NCI-H510A (cell line): Measurements from ENCODE around the gene PEX5L.
"Not testable (repeated sequence)": the region's sequence is repeated elsewhere in the genome, so short reads cannot be mapped to it uniquely, and the experiment has no call there.

ENCODE experiments used
- DNase-seq: peaks from one replicate; lab custom pipeline; 2025; lab: John Stamatoyannopoulos, UW

The PEX5L gene

DNA sequence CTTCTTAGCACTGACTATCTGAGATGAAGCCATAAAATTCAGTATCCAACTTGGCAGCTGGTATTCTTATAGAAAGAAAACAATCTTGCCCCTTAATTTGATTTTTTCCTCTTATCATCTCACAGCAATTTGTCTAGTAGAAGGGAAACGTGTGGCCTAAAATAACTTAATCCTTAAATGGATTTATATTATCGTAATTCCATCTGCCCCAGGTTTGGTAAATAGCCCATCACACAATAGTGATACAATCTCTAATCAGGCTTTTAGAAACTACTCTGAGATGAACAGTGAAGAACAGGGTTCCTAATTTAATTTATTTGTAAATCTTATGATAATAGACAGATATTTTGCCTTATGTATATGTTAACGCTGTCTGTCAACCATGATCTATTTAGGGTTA is 24.8 kb downstream of the PEX5L start:
- no peak for DNase-seq

DNA sequence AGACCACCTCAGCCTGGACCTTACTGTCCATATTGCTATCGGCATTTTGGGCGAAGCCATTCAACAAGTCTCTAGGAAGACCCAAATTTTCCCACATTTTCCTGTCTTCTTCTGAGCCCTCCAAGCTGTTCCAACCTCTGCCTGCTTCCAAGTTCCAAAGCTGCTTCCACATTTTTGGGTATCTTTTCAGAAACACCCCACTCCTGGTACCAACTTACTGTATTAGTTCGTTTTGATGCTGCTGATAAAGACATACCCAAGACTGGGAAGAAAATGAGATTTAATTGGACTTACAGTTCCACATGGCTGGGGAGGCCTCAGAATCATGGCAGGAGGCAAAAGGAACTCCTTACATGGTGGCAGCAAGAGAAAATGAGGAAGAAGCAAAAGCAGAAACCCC is 28.4 kb downstream of the PEX5L start:
- DNase-seq, result not testable (repeated sequence)

DNA sequence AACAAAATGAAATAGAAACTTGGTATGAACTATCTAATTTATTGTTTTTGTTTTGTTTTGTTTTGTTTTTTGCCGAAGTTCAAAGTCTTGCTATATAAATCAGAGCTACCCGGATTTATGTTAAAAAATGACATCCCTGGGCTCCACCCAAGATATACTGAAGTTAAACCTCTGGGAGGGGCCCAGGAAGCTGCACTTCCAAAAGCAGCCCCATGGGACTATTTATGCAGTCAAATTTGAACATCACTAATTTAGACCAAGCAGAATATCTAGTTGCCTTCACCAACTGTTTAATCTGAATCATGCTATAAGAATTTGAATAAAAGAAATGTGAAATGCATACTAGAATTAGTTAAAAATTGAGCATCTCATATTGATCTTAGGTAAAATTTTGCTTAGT is 32.2 kb downstream of the PEX5L start:
- DNase-seq, result no peak

DNA sequence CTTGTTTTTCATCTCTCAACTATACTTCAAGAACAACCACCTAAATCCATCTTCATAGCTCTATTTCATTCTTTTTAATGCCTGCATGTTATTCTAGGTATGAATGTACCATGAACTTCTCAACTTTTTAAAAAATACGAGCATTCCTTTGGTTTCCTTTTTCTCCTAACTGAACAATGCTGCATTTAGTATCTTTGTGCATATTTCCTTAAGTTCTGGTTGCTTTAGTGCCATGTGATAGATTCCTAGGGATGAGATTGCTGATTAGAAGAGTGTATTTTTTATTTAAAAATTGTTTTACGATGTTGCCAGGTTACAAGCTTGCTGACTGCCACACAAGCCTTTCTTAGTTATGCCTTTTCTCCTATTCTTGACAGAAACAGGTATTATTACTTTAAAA is 34.7 kb downstream of the PEX5L start:
- no peak for DNase-seq

DNA sequence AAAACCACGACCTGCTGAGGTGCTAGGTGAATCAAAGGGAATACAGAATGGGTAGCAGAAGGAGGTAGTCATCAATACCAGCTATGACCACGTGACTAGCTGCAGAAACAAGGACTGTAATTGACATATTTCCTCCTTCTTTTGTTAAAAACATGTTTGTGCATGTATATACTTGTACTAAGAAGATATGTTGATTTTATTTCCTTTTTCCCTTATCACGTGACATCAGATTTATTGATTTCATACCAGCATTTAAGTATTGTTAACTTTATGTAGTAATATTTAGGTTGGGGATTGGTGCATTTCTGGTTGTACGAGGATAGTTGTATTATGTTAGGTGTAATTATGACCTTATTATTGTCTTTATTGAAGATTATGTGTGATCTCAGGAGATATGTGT is 36.2 kb downstream of the PEX5L start:
- no peak for DNase-seq

DNA sequence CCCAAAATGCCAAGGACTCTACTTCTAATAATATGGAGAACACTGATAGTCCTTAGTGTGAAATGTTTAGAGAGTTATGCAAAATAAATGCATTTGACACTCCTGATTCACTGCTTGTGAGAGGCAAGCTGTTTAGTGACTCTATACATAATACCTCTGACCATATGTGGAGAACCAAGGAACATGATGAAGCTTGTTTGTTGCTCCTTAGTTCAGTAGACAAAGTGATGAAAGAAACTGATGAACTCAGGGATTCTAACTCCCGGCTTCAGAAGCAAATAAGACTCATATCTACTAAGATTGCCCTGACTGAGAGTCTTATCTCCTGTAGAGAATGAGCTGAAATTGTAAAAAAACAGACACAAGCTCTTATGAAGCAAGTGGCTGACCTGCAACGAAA is 41.3 kb downstream of the PEX5L start:
- no peak for DNase-seq

DNA sequence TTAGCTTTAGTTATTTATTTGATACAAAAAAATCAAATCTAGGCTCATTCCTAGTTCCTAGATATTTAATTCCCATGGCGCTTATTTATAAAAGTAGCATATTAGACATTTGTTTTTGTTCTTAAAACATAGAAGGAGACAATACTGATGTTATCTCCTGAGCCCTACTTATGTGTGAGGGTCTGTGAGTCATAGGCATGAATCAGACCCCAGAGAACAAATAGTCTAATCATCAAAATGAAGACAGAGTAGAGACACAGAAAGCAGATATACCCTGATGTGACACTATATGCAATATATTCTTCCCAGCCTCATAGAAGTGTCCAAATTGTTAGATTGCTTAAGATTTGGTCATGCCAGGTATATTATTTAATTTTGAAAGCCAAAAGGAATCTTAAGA is 44.9 kb downstream of the PEX5L start:
- no peak for DNase-seq

DNA sequence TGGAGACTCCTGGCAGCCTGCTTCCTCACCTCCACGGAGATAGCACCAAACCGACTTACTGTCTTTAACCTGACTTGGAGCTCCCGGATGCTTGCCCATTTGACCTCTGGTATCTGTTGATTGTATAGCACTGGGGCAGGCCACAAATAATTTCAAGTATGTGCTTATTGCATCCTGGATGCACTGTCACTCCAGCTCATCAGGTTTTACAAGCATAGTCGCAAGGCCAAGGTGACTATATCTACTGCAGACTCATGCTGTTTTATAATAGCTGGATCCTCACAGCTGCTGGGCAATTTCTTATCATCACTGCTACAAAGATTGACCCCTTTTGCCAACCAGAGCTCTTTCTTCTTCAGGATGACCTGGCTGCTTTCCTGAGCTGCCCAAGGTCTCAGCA is 45.6 kb downstream of the PEX5L start:
- DNase-seq, result no peak

DNA sequence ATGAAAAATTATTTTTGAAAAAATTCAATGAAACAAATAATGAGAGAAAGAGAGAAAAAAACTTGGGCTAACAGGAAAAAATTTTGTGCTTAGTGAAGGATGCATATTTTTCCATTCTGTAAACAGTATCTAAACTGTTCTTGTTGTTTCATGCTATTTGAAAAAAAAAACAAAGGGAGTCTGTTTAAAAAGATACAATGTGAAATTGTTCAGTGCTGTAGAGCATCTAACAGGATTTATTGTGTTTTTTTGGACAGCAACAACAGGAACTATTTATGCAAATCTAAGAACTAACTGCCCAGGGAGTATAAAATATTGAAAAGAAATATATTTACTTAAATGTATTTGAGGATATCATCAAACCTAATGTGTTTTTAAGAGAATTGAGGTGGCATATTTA is 55.1 kb downstream of the PEX5L start:
- DNase-seq, result no peak

DNA sequence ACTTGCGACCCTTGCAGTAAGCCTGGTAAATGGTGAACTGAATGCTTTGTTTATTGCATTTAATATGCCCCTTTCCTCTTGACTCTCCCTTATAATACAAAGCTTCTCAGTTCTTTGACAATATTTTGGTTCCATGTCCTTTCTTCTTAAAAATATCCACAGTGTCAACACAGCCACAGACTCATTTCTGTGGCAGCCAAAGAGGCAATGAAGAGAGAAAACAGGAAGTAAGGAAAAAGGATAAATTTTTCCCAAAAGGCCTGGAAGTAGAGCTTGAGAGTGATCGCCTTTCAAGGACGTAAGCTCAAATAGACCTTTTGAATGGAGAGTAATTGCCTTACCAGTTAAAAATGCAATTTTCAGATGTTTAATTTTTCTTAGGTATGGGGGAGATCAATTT is 59.4 kb downstream of the PEX5L start:
- no peak for DNase-seq

DNA sequence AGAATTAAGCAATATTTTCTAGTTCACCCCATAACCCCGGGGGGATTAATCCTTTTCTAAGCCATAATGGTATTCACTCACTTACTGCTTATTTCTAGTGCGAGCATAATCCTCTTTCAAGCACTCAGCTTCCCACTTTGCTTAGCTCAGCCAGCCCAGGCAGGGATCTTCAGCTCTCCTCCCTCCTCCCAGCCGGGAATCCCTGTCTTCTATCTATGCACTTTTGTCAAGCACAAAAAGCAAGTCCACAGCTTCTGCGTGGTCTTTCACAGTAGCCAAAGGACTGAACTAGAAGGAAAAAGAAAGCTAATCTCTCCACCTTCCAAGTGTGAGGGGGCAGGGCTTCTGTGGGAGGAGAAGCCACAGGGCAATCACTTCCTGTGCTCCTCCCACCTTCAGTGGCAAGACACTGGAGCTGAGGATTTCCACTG is 62.8 kb downstream of the PEX5L start:
- no peak for DNase-seq

DNA sequence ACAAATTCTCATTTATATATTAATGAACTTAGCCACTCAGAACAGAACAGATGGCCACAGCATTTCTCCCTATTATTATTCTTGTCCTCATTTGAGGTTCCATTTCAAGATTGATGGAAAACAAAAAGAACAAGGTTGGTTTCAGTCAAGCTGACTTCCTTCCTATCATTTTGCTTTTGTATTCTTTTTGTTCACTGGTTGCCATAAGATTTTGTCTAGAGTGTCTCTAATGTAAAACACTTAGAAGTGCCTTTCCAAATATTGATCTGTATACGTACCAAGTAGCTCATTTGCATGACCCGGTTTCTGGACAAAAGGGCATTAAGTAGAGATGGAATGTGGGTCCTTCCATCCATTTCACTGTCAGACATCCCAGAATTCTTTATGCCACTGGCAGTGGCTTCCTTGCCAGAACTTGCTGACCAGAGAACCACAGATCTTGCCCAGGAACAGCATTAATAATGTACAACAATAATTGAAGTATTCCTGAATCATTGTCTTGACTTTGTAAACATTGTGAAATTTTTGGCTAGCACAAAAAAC is 63.8 kb downstream of the PEX5L start:
- no peak for DNase-seq

DNA sequence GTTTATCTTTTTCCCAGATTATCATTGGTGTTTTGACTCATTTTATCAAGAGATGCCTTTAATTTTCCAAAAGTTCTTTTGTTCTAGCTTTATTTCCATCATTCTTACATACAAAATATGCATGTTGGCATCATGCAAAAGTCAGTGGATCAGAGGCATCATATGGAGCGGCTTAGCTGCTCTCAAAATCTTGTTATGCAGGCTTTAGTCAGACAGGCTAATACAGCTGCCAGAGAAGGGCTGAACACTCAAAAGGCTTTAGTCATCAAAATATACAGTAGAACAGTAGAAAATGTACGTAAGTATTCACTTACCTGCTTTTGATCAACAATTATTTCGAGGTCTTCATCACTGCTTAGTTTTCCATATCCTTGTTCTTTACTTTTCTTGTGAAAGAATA is 65.5 kb downstream of the PEX5L start:
- peak; percentile 21 for DNase-seq

DNA sequence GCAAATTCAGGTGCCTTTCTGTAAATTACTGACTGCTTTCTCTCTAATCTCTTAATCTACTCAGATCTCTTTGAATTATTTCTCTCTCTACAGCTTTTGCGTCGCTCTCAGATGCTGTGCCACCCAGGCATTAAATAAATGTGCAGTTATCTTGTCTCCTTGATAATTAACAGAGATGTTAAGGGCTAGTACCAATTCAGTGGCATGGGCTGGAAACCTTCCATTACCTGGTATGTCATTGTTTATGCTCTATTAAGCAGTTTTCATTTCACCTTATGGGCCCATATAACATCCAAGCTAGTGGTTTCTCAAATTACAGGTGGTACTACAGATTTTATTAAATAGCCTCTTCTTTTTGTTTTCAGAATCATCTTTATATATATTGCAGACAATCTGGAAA is 66.0 kb downstream of the PEX5L start:
- no peak for DNase-seq

DNA sequence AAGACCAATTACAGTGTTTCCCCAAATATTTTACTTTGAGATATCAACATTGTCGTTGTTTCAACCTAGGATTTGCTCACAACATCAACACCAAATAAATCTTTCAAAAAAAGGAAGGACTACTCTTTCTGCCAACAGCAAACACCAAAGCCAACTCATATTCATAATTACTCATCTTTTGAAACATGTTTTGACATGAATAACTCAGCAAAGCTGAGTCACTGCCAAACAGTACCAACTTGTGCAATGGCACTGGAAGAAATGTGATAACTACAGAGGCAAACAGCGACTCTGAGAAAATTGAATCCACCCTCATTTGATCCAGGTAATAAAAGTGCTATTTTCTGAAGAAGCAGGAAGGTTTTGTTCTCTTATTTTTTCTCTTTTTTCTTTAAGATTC is 67.2 kb downstream of the PEX5L start:
- DNase-seq, result peak; percentile 44

DNA sequence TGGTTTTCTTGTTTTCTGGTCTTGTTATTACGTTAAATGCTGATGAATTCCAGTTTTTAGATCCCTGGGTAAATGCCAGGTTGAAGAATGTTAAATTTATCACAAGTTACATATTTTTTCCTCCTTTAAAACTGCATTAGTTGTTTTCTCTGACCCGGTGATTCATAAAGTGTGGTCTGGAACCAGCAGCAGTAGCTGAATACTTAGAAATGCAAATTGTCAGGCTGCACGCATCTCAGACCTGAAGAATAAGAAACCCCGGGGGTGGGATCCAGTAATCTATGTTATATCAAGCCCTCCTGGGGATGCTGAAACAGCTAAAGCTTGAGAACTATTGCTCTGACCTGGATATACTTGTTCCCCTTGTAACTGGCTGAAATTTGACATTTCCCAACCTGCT is 69.1 kb downstream of the PEX5L start:
- DNase-seq, result no peak

DNA sequence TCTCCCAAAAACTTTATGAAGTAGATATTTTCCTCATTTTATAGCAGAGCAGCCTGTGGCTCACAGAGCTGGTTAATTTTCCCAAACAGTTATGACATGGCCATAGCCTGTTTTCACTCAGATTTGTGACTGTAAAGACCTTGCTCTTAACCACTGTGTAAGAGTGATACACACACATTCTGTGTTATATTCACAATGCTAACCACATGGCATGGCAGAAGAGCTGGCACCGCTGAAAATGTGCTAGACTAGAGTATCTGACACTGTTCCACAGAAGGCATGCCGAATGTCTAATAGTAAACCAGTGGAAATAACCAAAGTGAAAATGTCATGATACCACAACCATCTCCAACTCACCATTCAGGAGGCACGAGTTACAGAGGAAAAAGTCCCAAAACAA is 71.8 kb downstream of the PEX5L start:
- DNase-seq, result no peak

DNA sequence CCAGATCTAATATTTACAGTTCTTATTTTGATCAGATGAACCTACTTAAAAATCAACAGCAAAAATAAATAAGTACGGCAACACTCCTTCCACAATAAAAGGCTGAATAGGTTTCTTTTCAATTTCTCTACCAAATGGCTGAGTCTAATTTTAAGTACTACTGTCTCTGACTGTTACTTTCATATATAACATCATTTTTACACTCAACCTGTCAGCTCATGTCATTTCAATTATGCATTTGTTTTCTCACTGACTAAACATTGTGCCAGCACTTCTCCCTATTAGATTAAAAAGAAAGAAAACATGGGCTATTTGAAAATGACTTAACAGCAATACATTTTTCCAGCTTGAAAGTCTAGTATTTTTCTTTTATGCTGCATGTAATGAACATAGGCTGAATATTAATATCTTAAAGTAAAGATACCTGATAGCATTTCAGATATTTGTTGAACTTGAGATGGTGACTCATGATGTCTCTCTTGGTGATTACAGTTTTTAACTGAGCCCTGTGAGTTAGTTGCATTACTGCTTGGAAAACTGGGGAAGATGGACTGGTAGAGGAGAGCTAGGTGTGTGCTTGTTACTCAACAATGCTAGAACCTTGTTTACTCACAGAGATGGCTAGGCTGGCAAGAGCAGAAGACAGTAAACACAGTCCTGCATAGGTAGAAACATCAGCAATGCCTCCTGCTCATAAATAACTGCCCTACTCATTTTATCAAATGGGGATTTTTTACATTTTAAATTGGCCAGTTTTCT is 73.9 kb downstream of the PEX5L start:
- DNase-seq, result no peak

DNA sequence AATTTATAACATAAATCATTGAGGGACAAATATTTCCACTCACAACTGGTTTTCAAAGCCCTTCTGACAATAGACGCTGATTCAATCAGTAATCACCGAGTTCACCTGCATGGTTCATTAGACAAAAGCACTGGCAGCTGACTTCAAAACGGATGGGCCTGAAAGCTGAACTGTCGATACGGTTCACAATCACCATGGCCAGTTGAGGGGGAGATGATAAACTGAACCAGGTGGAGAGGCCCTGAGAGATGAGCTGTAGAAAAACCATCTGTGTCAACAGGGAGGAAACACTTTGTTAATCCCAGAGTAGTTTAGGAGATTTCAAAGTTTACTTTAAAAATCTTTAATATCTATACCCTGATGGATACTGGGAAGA is 75.0 kb downstream of the PEX5L start:
- peak; percentile 69 for DNase-seq

DNA sequence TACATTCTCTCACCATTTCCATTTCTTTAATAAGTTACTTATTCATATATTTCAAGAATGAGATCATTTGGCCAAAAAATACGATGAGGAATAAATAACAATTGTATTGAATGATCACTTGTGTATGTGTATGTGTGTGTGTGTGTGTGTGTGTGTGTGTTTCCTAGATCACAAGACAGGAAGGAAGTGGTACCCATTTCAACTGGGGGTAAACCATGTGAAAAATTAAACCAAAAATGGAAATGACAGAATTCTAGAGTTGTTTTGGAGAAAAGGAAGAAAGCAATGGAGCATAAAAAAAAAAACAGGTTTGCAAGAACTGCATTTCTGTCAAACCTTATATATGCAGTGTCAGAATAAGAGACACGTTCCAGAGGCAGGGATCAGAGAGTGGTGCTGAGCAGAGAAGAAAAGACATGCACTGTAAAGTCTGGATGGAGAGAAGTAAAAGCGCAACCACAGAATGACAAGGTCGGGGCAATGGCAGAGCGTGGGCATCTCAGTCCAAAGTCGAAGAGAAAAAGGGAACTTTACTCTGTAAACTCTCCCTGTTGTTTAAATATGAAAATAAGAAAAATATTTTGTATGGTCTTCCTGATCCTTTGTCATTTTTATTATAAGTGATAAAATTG is 75.5 kb downstream of the PEX5L start:
- DNase-seq, result no peak

DNA sequence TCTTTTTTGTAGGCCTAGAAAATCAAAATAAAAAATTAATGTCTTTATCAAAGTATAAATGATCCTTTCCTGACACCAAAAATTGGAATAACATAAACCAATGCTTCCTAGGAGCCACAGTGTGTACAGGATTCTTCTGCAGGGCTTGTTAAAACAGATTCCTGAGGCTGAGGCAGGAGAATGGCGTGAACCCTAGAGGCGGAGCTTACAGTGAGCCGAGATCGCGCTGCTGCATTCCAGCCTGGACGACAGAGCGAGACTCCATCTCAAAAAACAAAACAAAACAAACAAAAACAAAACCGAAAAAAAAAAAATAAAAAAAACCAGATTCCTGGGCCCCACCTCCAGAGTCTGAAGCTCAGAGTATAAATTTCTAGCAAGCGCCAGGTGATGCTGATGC is 78.0 kb downstream of the PEX5L start:
- DNase-seq, result no peak

DNA sequence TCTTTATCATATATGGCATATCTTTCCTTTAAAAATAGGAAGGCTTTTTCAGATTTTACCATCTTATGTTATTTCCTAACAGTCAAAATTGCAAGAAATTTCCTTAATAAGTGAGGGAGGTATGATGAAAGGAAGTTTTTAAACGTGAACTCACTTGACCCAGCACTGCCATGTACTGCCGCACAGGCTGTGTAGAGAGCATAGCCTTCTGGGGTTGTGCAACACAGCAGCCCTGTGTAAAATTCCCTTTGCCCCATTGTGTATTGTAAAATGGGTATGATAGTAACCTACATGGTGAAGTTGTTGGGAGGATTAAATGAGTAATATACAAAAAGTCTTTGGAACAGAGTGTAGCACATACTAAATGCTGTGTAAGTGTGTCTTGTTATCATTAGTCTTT is 78.6 kb downstream of the PEX5L start:
- no peak for DNase-seq

DNA sequence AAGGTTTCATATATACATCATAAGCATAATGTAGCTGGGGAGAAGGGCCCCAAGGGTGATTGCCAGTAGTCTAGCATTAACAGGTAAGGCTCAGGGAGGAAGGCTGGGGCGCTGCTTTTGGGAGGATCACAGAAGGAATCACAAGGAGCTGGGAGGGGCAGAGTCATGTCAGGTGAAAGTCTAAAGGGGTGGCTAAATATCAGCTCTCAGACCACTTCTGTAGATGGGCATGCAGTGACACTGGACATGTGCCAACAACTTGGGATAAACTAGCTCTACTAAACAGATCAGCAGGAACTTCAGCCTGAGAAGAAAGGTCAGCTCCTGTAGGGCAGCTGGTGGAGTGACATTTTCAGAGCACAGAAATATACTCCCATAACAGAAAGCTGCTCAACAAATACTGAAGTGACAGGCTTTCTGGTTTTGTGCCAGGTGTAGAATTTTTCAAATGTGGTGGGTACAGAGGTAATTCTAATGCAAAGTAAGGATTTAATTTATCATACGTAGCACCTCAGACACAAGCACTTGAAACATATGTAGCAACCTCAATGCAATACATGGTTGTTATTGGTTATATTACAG is 79.4 kb downstream of the PEX5L start:
- DNase-seq, result peak; percentile 28
